B cell (primary cell): ENCODE results near the gene SLC25A43.

ENCODE experiments used
- CTCF ChIP-seq: fragments of 200-600 bp; IDR thresholded peaks from one replicate; pipeline ENCODE4 v1.8.0; 2022; ENCODE audit warnings: antibody characterized with exemption, mild to moderate bottlenecking
- EZH2 ChIP-seq: IDR thresholded peaks from 2 replicates; pipeline ENCODE4 v1.6.1; 2012; ENCODE audit warnings: borderline replicate concordance, low read depth, mild to moderate bottlenecking, moderate library complexity, low read length; ENCODE audit not compliant: insufficient read depth, poor library complexity, severe bottlenecking

GRCh38 chrX:119393144-119393543 lies 6.0 kb upstream of the SLC25A43 start:
- no peak for TF ChIP-seq CTCF
- no peak for TF ChIP-seq EZH2
